Tibial artery (tissue), 4 donors: ENCODE data around the gene ROM1.
A peak's percentile ranks its signal among the peaks of the same experiment; 100 is the strongest.

Experiments used
- DNase-seq, 2 donors: peaks; one replicate each; pipeline ENCODE4 v3.0.0-alpha.2; 2019
- H3K27ac ChIP-seq, 2 donors: fragments of 200-600 bp; sonication (generic) in 1 of 2; 1 replicate in 1 of 2; 2 replicates in 1 of 2; pipeline ENCODE4 v1.5.1; 2018 to 2019; ENCODE audit warnings: mild to moderate bottlenecking in 1 of 2
- H3K27me3 ChIP-seq, 2 donors: fragments of 200-600 bp; sonication (generic) in 1 of 2; one replicate each; pipeline versions ENCODE4 v1.5.1 to v1.6.0; 2016 to 2019
- H3K36me3 ChIP-seq, 3 donors: fragments of 200-600 bp; sonication (generic) in 2 of 3; one replicate each; pipeline ENCODE4 v1.5.1; 2016 to 2019; ENCODE audit warnings: mild to moderate bottlenecking in 2 of 3
- H3K4me1 ChIP-seq, 4 donors: fragments of 200-600 bp; sonication (generic) in 2 of 4; 1 replicate in 3 of 4; 2 replicates in 1 of 4; pipeline ENCODE4 v1.5.1; 2016 to 2019
- H3K4me3 ChIP-seq, 2 donors: fragments of 200-600 bp; sonication (generic) in 1 of 2; 1 replicate in 1 of 2; 2 replicates in 1 of 2; pipeline ENCODE4 v1.5.1; 2018 to 2019; ENCODE audit warnings: mild to moderate bottlenecking in 2 of 2
- H3K9me3 ChIP-seq, 3 donors: fragments of 200-600 bp; sonication (generic) in 1 of 3; one replicate each; pipeline ENCODE4 v1.5.1; 2016 to 2019
- CTCF ChIP-seq, 2 experiments: fragments of 200-600 bp in 1 of 2; fragments of 450-650 bp in 1 of 2; IDR thresholded peaks; one replicate each; pipeline ENCODE4 v1.5.1; 2017 to 2019; ENCODE audit warnings: antibody characterized with exemption in 2 of 2, mild to moderate bottlenecking in 1 of 2, moderate library complexity in 1 of 2
- intact Hi-C: fragments of 100-400 bp; cut with DNase I; formaldehyde crosslinking; loops from one replicate; pipeline ENCODE4 v1.15.0; 2023; ENCODE audit warnings: low total_unique reads

ROM1 gene

GRCh38 chr11:62645671-62645945, 32.6 kb downstream of the ROM1 start:
- H3K27me3 ChIP-seq, result no peaks in the 10 kb centered on the region
- intact Hi-C loops, result no loop called here
- H3K4me1 ChIP-seq, result peaks cover 0 to 35% (median 25%) of the 10 kb centered on the region in 4 donors
- no peak for TF ChIP-seq CTCF (IDR thresholded peaks at IDR 0.05)
- peak overlapping the region; percentile 95 to 99 for H3K27ac ChIP-seq
- peak overlapping the region; percentile 89 to 100 for H3K4me3 ChIP-seq
- no peaks in the 10 kb centered on the region for H3K9me3 ChIP-seq
- peaks cover 32 to 55% (median 35%) of the 10 kb centered on the region in 3 donors for H3K36me3 ChIP-seq
- no peak for DNase-seq

- intact Hi-C loops, result no loop called here
- no peaks in the 10 kb centered on the region for H3K9me3 ChIP-seq
- peak; percentile 99 to 100 for DNase-seq
- peaks cover 0 to 35% (median 25%) of the 10 kb centered on the region in 4 donors for H3K4me1 ChIP-seq
- H3K27me3 ChIP-seq, result no peaks in the 10 kb centered on the region
- H3K27ac ChIP-seq, result peak within 1 kb of the TSS; percentile 95 to 99
- H3K36me3 ChIP-seq, result peaks cover 32 to 58% (median 35%) of the 10 kb centered on the region in 3 donors
- peak within 1 kb of the TSS; percentile 89 to 100 for H3K4me3 ChIP-seq
- TF ChIP-seq CTCF (IDR thresholded peaks at IDR 0.05), result no peak
Measured at GRCh38 chr11:62645946-62646824, 33.1 kb downstream of the ROM1 start, which contains the start of gene GANAB. Gene GANAB (minus strand): TSS chr11:62646613. CDS start chr11:62646599, 14 bp downstream.

GRCh38 chr11:62646825-62647608, 34.0 kb downstream of the ROM1 start:
- intact Hi-C loops, result no loop called here
- peaks cover 0 to 40% (median 29%) of the 10 kb centered on the region in 4 donors for H3K4me1 ChIP-seq
- peak overlapping the region; percentile 95 to 99 for H3K27ac ChIP-seq
- H3K27me3 ChIP-seq, result no peaks in the 10 kb centered on the region
- TF ChIP-seq CTCF (IDR thresholded peaks at IDR 0.05), result no peak
- peak overlapping the region; percentile 89 to 100 for H3K4me3 ChIP-seq
- H3K9me3 ChIP-seq, result no peaks in the 10 kb centered on the region
- peaks cover 32 to 55% (median 35%) of the 10 kb centered on the region in 3 donors for H3K36me3 ChIP-seq
- peak; percentile 22 to 72 for DNase-seq

- peak overlapping the region in 1 of 2 donors; percentile 99 for H3K27ac ChIP-seq
- no peaks in the 10 kb centered on the region for H3K27me3 ChIP-seq
- H3K4me3 ChIP-seq, result no peak overlapping the region
- peaks cover 30 to 51% (median 34%) of the 10 kb centered on the region in 3 donors for H3K36me3 ChIP-seq
- intact Hi-C loops, result no loop called here
- H3K9me3 ChIP-seq, result no peaks in the 10 kb centered on the region
- no peak for DNase-seq
- no peak for TF ChIP-seq CTCF (IDR thresholded peaks at IDR 0.05)
- peaks cover 0 to 45% (median 33%) of the 10 kb centered on the region in 4 donors for H3K4me1 ChIP-seq
Measured at GRCh38 chr11:62647609-62648005, 34.5 kb downstream of the ROM1 start.

GRCh38 chr11:62648185-62648966, 35.3 kb downstream of the ROM1 start:
- H3K4me1 ChIP-seq, result peaks cover 0 to 47% (median 33%) of the 10 kb centered on the region in 4 donors
- no peak for DNase-seq
- H3K27ac ChIP-seq, result no peak overlapping the region
- no peaks in the 10 kb centered on the region for H3K9me3 ChIP-seq
- H3K36me3 ChIP-seq, result peaks cover 22 to 44% (median 28%) of the 10 kb centered on the region in 3 donors
- H3K4me3 ChIP-seq, result no peak overlapping the region
- no peaks in the 10 kb centered on the region for H3K27me3 ChIP-seq
- no peak for TF ChIP-seq CTCF (IDR thresholded peaks at IDR 0.05)
- intact Hi-C loops, result no loop called here
